Activated B cell treated with CpG ODN at 0.5 μM for 24 hours (primary cell): ENCODE measurements around the gene ZNF473. TPM values are rescaled to one million over a fixed set of nuclear protein-coding genes. Genes with fewer than 3 reads are reported as not detected.

Experiments
- ATAC-seq: fragments of 200-7000 bp; cut with Tn5 transposase; one replicate; pipeline ENCODE4 v1.10.0; 2021; ENCODE audit warnings: low read depth, mild to moderate bottlenecking, moderate library complexity
- CTCF ChIA-PET: fragments of 350-600 bp; sonication (Branson Sonifier 250); formaldehyde crosslinking; loops from one replicate; lab custom pipeline; 2021; ENCODE audit warnings: antibody characterized with exemption; lab: Charles Lee
- POLR2A ChIA-PET: fragments of 350-600 bp; sonication (Branson Sonifier 250); formaldehyde crosslinking; loops from one replicate; lab custom pipeline; 2021; ENCODE audit warnings: antibody characterized with exemption; lab: Charles Lee
- DNase-seq: peaks from one replicate; pipeline ENCODE4 v3.0.0; 2022
- H3K27ac Mint-ChIP-seq: one replicate; pipeline ENCODE4 v1.8.0; 2020; ENCODE audit warnings: mixed read lengths
- H3K27me3 Mint-ChIP-seq: one replicate; pipeline ENCODE4 v1.8.0; 2021; ENCODE audit warnings: mixed read lengths
- H3K36me3 Mint-ChIP-seq: one replicate; pipeline ENCODE4 v1.8.0; 2021; ENCODE audit warnings: low read depth, mixed read lengths
- H3K4me1 Mint-ChIP-seq: one replicate; pipeline ENCODE4 v1.8.0; 2021; ENCODE audit warnings: mixed read lengths
- H3K4me3 Mint-ChIP-seq: one replicate; pipeline ENCODE4 v1.8.0; 2020; ENCODE audit warnings: mild to moderate bottlenecking, mixed read lengths
- H3K9me3 Mint-ChIP-seq: one replicate; pipeline ENCODE4 v1.8.0; 2020; ENCODE audit warnings: mixed read lengths
- intact Hi-C: fragments of 100-400 bp; cut with micrococcal nuclease; formaldehyde crosslinking; loops from one replicate; pipeline ENCODE4 v1.15.1; 2024
- total RNA-seq: library from RNA; stranded (reverse); gene quantifications from 2 replicates; pipeline ENCODE4 v1.2.3, GENCODE V29; 2022
- TF ChIP-seq, protein P1 (sequence below): fragments of 200-600 bp; IDR thresholded peaks from one replicate; pipeline ENCODE4 v1.8.0; 2022; ENCODE audit warnings: antibody characterized with exemption, mild to moderate bottlenecking

Gene ZNF473
- total RNA-seq, 1 donor from 2014 or later: 14.2 TPM

DNA sequence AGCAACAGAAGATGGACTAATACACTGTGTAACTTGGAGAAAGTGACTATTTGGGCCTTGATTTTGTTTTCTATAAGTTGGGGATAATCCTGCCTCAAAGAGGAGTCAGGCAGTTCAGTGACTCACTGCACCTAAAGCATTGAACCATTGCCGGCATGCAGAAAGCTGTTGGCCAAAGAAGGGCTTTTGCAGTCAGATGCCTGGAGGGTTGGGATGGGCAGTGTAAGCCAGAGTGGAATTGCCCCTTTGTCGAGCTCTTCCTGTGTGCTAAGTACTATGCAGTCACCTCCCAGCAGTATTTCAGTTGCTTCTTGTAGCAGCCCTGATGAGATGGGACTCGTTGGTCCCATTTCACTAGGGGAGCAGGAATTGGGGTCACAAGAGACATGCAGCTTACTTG lies 11.1 kb downstream of the ZNF473 start:
- intact Hi-C loops: no loop called here
- TF ChIP-seq, protein P1, sequence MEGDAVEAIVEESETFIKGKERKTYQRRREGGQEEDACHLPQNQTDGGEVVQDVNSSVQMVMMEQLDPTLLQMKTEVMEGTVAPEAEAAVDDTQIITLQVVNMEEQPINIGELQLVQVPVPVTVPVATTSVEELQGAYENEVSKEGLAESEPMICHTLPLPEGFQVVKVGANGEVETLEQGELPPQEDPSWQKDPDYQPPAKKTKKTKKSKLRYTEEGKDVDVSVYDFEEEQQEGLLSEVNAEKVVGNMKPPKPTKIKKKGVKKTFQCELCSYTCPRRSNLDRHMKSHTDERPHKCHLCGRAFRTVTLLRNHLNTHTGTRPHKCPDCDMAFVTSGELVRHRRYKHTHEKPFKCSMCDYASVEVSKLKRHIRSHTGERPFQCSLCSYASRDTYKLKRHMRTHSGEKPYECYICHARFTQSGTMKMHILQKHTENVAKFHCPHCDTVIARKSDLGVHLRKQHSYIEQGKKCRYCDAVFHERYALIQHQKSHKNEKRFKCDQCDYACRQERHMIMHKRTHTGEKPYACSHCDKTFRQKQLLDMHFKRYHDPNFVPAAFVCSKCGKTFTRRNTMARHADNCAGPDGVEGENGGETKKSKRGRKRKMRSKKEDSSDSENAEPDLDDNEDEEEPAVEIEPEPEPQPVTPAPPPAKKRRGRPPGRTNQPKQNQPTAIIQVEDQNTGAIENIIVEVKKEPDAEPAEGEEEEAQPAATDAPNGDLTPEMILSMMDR: no peak
- ATAC-seq (no peak), DNase-seq (no peak)
- no peaks in the 10 kb centered on the region for H3K27me3 Mint-ChIP-seq
- ChIA-PET CTCF (no interaction called here), POLR2A (no interaction called here)
- H3K27ac Mint-ChIP-seq: no peak overlapping the region
- H3K4me1 Mint-ChIP-seq: no peaks in the 10 kb centered on the region
- peaks cover 83% of the 10 kb centered on the region for H3K36me3 Mint-ChIP-seq
- H3K9me3 Mint-ChIP-seq: no peaks in the 10 kb centered on the region
- no peak overlapping the region for H3K4me3 Mint-ChIP-seq

DNA sequence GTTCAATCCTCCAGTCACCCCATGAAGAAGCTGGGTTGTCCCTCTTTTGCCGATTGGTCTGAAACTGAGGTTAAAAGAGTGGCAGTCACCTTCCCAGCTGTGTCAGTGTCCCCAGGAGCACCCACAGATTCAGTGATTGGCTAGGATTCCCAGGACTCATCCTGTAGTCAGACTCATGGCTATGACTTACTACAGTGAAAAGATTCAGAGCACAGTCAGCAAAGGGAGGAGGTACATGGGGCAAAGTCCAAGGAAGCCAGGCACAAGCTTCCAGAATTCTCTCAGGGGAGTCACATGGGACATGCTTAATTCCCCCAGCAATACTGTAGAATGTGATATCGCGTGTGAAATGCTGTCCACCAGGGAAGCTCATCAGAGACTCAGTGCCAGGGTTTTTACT lies 14.2 kb downstream of the ZNF473 start:
- H3K4me1 Mint-ChIP-seq: no peaks in the 10 kb centered on the region
- POLR2A ChIA-PET: no interaction called here
- intact Hi-C loops: no loop called here
- H3K27me3 Mint-ChIP-seq: no peaks in the 10 kb centered on the region
- CTCF ChIA-PET: no interaction called here
- TF ChIP-seq, protein P1: no peak
- H3K36me3 Mint-ChIP-seq: peaks cover 82% of the 10 kb centered on the region
- DNase-seq: no peak
- no peak for ATAC-seq
- H3K4me3 Mint-ChIP-seq: no peak overlapping the region
- no peak overlapping the region for H3K27ac Mint-ChIP-seq
- H3K9me3 Mint-ChIP-seq: peaks cover 12% of the 10 kb centered on the region

DNA sequence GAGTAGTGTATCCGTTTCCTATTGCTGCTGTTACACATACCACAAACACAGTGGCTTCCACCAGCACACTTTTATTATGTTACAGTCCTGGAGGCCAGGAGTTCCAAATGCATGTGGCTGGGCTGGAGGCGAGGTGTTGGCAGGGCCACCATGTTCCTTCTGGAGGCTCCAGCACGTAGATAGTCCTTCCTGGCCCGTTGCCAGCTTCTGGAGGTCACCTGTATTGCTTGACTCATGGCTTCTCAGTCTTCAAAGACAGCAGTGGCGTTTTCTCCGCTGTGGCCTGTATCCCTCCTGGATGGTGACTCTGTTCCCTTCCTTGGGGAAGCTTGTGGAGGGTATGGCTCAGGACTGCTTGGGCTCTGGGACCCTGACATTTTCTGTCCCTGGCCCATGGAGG lies 15.2 kb downstream of the ZNF473 start:
- DNase-seq: no peak
- no peak for ATAC-seq
- H3K36me3 Mint-ChIP-seq: peaks cover 85% of the 10 kb centered on the region
- intact Hi-C loops: no loop called here
- ChIA-PET POLR2A (no interaction called here), CTCF (no interaction called here)
- H3K27me3 Mint-ChIP-seq: no peaks in the 10 kb centered on the region
- TF ChIP-seq, protein P1: no peak
- no peaks in the 10 kb centered on the region for H3K4me1 Mint-ChIP-seq
- H3K9me3 Mint-ChIP-seq: peaks cover 21% of the 10 kb centered on the region
- H3K27ac Mint-ChIP-seq: no peak overlapping the region
- H3K4me3 Mint-ChIP-seq: no peak overlapping the region

DNA sequence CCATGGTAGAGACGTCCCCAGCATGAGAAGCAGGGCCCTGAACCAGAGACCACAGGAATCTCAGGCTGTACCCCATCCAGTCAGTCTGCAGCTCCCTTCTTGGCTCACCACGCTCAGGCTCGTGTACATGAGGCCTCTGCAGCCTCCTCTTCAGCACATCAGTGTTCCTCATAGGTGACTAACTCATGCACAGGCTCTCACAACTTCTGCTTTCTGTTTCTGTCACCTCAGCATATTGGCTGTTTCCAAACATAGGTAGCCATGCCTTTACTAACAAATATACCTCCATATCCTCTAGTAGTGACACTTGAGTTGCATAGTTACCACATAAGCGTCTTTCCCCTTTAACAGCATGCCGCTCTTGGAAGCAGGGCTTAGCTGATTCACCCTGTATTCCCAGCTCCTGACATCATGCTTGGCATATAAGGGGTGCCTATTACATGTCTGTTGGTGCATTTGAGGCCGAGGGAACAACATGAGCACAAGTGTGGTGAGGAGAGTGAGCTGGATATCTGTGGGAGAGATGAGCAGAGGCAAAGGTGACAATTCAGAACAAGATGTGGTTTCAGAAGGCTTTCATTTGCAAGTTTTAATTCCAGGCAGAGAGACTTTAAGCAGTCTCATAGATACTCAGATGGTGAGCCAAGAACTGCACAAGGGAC lies 16.7 kb downstream of the ZNF473 start:
- Mint-ChIP-seq H3K36me3 (peaks cover 89% of the 10 kb centered on the region), H3K9me3 (peaks cover 25% of the 10 kb centered on the region), H3K4me3 (no peak overlapping the region), H3K27me3 (no peaks in the 10 kb centered on the region), H3K27ac (no peak overlapping the region), H3K4me1 (no peaks in the 10 kb centered on the region)
- intact Hi-C loops: no loop called here
- ChIA-PET CTCF (no interaction called here), POLR2A (no interaction called here)
- ATAC-seq (no peak), DNase-seq (no peak)
- TF ChIP-seq, protein P1: no peak

DNA sequence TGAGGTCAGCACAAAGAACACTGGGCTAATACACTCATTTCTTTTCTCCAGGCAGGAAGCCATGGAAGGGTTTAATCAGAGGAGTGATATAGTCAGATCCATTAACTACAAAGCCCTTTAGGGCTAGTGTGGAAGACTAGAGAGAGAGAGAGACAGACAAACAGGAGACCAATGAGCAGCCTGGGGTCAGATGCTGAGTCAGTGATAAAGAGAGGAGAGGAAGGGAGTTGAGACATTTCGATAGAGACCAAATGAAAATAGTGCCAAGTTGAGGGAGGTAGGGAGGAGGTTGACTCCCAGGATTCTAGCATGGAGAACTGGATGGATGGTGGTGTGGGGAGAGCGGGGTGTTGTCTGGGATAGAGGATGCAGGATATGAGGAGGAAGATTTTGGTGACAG lies 18.2 kb downstream of the ZNF473 start:
- intact Hi-C loops: no loop called here
- Mint-ChIP-seq H3K4me3 (no peak overlapping the region), H3K27ac (no peak overlapping the region), H3K4me1 (no peaks in the 10 kb centered on the region), H3K27me3 (no peaks in the 10 kb centered on the region), H3K36me3 (peaks cover 94% of the 10 kb centered on the region), H3K9me3 (peaks cover 29% of the 10 kb centered on the region)
- ATAC-seq: no peak
- CTCF ChIA-PET: no interaction called here
- POLR2A ChIA-PET: no interaction called here
- DNase-seq: no peak
- TF ChIP-seq, protein P1: no peak
